Activated B cell treated with CpG ODN at 0.5 μM for 24 hours (primary cell): ENCODE measurements around the gene CRYZL1. TPM values are rescaled to one million over a fixed set of nuclear protein-coding genes. Genes with fewer than 3 reads are reported as not detected.
"Not testable (repeated sequence)": the region's sequence is repeated elsewhere in the genome, so short reads cannot be mapped to it uniquely, and the experiment has no call there.

Experiments used
- ATAC-seq: fragments of 200-7000 bp; cut with Tn5 transposase; one replicate; pipeline ENCODE4 v1.10.0; 2021; ENCODE audit warnings: low read depth, mild to moderate bottlenecking, moderate library complexity
- CTCF ChIA-PET: fragments of 350-600 bp; sonication (Branson Sonifier 250); formaldehyde crosslinking; loops from one replicate; lab custom pipeline; 2021; ENCODE audit warnings: antibody characterized with exemption; lab: Charles Lee
- POLR2A ChIA-PET: fragments of 350-600 bp; sonication (Branson Sonifier 250); formaldehyde crosslinking; loops from one replicate; lab custom pipeline; 2021; ENCODE audit warnings: antibody characterized with exemption; lab: Charles Lee
- DNase-seq: peaks from one replicate; pipeline ENCODE4 v3.0.0; 2022
- H3K27ac Mint-ChIP-seq: one replicate; pipeline ENCODE4 v1.8.0; 2020; ENCODE audit warnings: mixed read lengths
- H3K27me3 Mint-ChIP-seq: one replicate; pipeline ENCODE4 v1.8.0; 2021; ENCODE audit warnings: mixed read lengths
- H3K36me3 Mint-ChIP-seq: one replicate; pipeline ENCODE4 v1.8.0; 2021; ENCODE audit warnings: low read depth, mixed read lengths
- H3K4me1 Mint-ChIP-seq: one replicate; pipeline ENCODE4 v1.8.0; 2021; ENCODE audit warnings: mixed read lengths
- H3K4me3 Mint-ChIP-seq: one replicate; pipeline ENCODE4 v1.8.0; 2020; ENCODE audit warnings: mild to moderate bottlenecking, mixed read lengths
- H3K9me3 Mint-ChIP-seq: one replicate; pipeline ENCODE4 v1.8.0; 2020; ENCODE audit warnings: mixed read lengths
- intact Hi-C: fragments of 100-400 bp; cut with micrococcal nuclease; formaldehyde crosslinking; loops from one replicate; pipeline ENCODE4 v1.15.1; 2024
- total RNA-seq: library from RNA; stranded (reverse); gene quantifications from 2 replicates; pipeline ENCODE4 v1.2.3, GENCODE V29; 2022
- TF ChIP-seq, protein P1 (sequence below): fragments of 200-600 bp; IDR thresholded peaks from one replicate; pipeline ENCODE4 v1.8.0; 2022; ENCODE audit warnings: antibody characterized with exemption, mild to moderate bottlenecking

The CRYZL1 gene
- total RNA-seq, 1 donor from 2014 or later, result 46.3 TPM

DNA sequence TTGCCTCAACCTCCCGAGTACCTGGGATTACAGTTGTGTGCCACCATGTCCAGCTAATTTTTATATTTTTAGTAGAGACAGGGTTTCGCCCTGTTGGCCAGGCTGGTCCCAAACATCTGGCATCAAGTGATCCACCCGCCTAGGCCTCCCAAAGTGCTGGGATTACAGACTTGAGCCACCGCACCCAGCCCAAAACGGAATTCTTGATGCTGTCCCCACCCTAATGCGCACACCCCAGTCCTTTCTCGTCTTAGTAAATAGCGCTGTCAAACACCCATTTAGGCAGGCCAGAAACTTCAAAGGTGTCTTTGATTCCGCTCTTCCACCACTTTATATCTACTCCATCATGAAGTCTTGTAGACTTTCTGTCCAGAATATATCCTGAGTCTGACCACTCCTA, 35.9 kb upstream of the CRYZL1 start:
- no peak overlapping the region for H3K4me3 Mint-ChIP-seq
- no peaks in the 10 kb centered on the region for H3K9me3 Mint-ChIP-seq
- CTCF ChIA-PET, result no interaction called here
- H3K36me3 Mint-ChIP-seq, result no peaks in the 10 kb centered on the region
- intact Hi-C loops, result no loop called here
- no peak for ATAC-seq
- DNase-seq, result no peak
- peaks cover 2% of the 10 kb centered on the region for H3K27me3 Mint-ChIP-seq
- POLR2A ChIA-PET, result no interaction called here
- H3K4me1 Mint-ChIP-seq, result no peaks in the 10 kb centered on the region
- no peak overlapping the region for H3K27ac Mint-ChIP-seq
- TF ChIP-seq, protein P1, sequence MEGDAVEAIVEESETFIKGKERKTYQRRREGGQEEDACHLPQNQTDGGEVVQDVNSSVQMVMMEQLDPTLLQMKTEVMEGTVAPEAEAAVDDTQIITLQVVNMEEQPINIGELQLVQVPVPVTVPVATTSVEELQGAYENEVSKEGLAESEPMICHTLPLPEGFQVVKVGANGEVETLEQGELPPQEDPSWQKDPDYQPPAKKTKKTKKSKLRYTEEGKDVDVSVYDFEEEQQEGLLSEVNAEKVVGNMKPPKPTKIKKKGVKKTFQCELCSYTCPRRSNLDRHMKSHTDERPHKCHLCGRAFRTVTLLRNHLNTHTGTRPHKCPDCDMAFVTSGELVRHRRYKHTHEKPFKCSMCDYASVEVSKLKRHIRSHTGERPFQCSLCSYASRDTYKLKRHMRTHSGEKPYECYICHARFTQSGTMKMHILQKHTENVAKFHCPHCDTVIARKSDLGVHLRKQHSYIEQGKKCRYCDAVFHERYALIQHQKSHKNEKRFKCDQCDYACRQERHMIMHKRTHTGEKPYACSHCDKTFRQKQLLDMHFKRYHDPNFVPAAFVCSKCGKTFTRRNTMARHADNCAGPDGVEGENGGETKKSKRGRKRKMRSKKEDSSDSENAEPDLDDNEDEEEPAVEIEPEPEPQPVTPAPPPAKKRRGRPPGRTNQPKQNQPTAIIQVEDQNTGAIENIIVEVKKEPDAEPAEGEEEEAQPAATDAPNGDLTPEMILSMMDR, result no peak

DNA sequence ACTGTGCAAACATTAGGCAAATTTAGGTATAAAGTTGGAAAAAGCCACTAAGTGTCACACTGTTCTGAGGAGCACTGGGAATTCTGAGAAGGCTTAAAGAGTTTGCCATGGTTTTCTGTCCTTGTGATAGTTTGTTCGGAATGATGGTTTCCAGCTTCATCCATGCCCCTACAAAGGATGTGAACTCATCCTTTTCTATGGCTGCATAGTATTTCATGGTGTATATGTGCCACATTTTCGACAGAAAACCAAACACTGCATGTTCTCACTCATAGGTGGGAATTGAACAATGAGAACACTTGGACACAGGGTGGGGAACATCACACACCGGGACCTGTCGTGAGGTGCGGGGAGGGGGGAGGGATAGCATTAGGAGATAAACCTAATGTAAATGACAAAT, 35.1 kb upstream of the CRYZL1 start:
- H3K27ac Mint-ChIP-seq, H3K4me3 Mint-ChIP-seq, ATAC-seq, DNase-seq, CTCF ChIA-PET, H3K27me3 Mint-ChIP-seq, intact Hi-C loops, POLR2A ChIA-PET, H3K9me3 Mint-ChIP-seq, H3K4me1 Mint-ChIP-seq, H3K36me3 Mint-ChIP-seq: not testable (repeated sequence)

DNA sequence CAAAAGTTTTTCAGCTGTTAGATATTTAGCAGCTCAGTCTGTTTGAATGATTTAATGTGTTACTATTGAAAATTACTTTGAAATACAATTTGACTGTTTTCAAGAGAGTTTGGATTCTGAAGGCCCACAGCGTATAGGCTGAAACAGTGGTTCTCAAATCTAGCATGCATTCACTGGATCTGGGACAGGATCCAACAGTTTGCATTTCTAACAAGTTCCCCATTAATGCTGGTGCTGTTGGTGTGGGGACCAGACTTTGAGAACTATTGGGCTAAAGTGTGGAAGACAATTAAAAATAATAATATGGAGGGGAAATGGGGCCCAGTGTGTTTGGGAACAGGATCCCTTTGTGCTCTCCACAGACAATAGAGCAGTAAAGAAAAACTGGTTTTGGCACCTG, 32.7 kb upstream of the CRYZL1 start:
- peaks cover 2% of the 10 kb centered on the region for H3K27me3 Mint-ChIP-seq
- CTCF ChIA-PET, result no interaction called here
- intact Hi-C loops, result no loop called here
- H3K36me3 Mint-ChIP-seq, result no peaks in the 10 kb centered on the region
- ATAC-seq (no peak), DNase-seq (no peak)
- H3K4me1 Mint-ChIP-seq, result no peaks in the 10 kb centered on the region
- no peaks in the 10 kb centered on the region for H3K9me3 Mint-ChIP-seq
- H3K4me3 Mint-ChIP-seq, result no peak overlapping the region
- H3K27ac Mint-ChIP-seq, result no peak overlapping the region
- POLR2A ChIA-PET, result no interaction called here
- TF ChIP-seq, protein P1, result no peak

DNA sequence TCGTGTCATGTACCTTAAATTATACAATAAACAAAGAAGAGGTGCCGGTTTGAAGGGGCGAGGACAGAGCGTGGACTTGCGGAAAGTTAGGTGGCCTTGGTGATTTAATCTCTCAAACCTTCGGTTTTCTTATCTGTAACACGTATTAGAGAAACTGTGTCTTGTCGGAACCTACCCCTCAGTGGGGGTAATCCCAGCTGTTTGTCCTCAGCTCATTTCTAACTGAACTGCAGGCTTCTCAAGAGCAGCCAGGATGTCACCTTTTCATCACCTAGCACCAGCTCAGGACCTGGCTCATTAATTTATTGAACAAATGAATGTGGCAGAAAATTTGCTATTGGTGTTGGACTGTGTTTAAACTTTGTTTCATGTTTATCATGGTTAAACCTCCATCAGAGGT, 31.9 kb upstream of the CRYZL1 start:
- no peak for DNase-seq
- no peak for ATAC-seq
- Mint-ChIP-seq H3K4me3 (no peak overlapping the region), H3K9me3 (no peaks in the 10 kb centered on the region), H3K27me3 (peaks cover 4% of the 10 kb centered on the region), H3K4me1 (no peaks in the 10 kb centered on the region), H3K36me3 (no peaks in the 10 kb centered on the region), H3K27ac (no peak overlapping the region)
- intact Hi-C loops, result no loop called here
- TF ChIP-seq, protein P1, result no peak
- ChIA-PET CTCF (no interaction called here), POLR2A (no interaction called here)

DNA sequence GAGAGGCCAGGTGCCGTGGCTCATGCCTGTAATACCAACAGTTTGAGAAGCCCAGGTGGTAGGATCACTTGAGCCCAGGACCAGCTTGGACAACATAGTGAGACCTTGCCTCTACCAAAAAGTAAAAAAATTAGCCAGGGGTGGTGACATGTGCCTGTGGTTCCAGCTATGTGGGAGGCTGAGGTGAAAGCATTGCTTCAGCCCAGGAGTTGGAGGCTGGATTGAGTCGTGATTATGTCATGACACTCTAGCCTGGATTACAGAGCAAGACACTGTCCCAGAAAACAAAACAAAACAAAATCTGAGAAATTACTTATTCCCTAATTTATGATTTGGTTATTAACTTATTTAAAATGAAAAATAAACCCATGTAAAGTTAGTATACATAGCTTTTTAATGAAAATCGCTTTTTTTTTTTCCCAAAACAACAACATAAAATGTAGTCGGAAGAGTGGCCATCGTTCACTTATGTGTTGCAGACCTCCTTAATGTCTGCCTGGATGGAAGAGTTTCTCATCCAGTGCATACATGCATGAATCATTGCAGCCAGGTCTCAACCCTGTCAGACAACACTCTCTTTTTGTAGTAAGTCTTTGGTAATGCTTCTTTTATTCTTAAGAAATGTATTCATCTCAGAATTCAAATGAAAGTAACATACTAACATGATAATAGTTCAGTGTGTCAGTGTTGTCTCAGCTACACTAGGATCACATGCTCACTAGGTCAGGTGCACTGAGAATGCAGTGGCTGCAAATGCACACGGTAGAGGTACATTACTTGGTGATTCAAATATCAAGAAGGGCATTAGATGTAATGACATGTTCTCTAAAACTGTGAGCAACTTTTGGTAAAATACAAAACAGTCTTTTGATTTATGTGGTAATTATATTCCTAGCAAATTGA, 28.8 kb upstream of the CRYZL1 start:
- Mint-ChIP-seq H3K27me3 (peaks cover 6% of the 10 kb centered on the region), H3K9me3 (no peaks in the 10 kb centered on the region), H3K4me1 (no peaks in the 10 kb centered on the region), H3K27ac (no peak overlapping the region), H3K36me3 (no peaks in the 10 kb centered on the region), H3K4me3 (no peak overlapping the region)
- ATAC-seq (no peak), DNase-seq (no peak)
- intact Hi-C loops, result no loop called here
- ChIA-PET POLR2A (no interaction called here), CTCF (no interaction called here)
- TF ChIP-seq, protein P1, result no peak
